Activated T-cell treated with anti-CD3 and anti-CD28 coated beads for 1 hour (primary cell): ENCODE measurements around the gene MED15.
"Not testable (repeated sequence)": the region's sequence is repeated elsewhere in the genome, so short reads cannot be mapped to it uniquely, and the experiment has no call there.

Source experiments
- DNase-seq: peaks from one replicate; pipeline ENCODE4 v3.0.0-alpha.2; 2020; ENCODE audit warnings: low read depth

The MED15 gene

GRCh38 chr22:20483143-20483506 lies 24.3 kb upstream of the MED15 start:
- not testable (repeated sequence) for DNase-seq

GRCh38 chr22:20483771-20484170 lies 23.6 kb upstream of the MED15 start:
- no peak for DNase-seq

- no peak for DNase-seq
These were observed 22.3 kb upstream of the MED15 start for GRCh38 chr22:20484948-20485683.

GRCh38 chr22:20486229-20486628 lies 21.2 kb upstream of the MED15 start:
- DNase-seq: no peak

- DNase-seq: no peak
These were observed 19.7 kb upstream of the MED15 start for GRCh38 chr22:20487715-20488114.

GRCh38 chr22:20488946-20489345 lies 18.5 kb upstream of the MED15 start:
- DNase-seq: no peak

- no peak for DNase-seq
These were observed 17.0 kb upstream of the MED15 start for GRCh38 chr22:20490183-20490940.

GRCh38 chr22:20490941-20491307 lies 16.5 kb upstream of the MED15 start:
- no peak for DNase-seq

GRCh38 chr22:20491346-20491745 lies 16.1 kb upstream of the MED15 start:
- DNase-seq: no peak

GRCh38 chr22:20494978-20495860 lies 12.2 kb upstream of the MED15 start, which contains the start of gene KLHL22:
Gene KLHL22, minus strand, starts transcription at chr22:20495795. Its CDS starts 6,584 bp downstream, at chr22:20489211.
- peak; percentile 8 for DNase-seq

GRCh38 chr22:20495861-20496681 lies 11.3 kb upstream of the MED15 start:
- peak; percentile 85 for DNase-seq

GRCh38 chr22:20497426-20497825 lies 10.0 kb upstream of the MED15 start:
- no peak for DNase-seq

- no peak for DNase-seq
These were observed 8.5 kb upstream of the MED15 start for GRCh38 chr22:20498913-20499312.

- DNase-seq: no peak
These were observed 7.6 kb upstream of the MED15 start for GRCh38 chr22:20499769-20500168.

- DNase-seq: no peak
These were observed 3.6 kb upstream of the MED15 start for GRCh38 chr22:20503816-20504215.

- not testable (repeated sequence) for DNase-seq
These were observed 3.0 kb upstream of the MED15 start for GRCh38 chr22:20504293-20504922.

GRCh38 chr22:20506543-20507252 lies 712 bp upstream of the MED15 start:
- DNase-seq: no peak

- not testable (repeated sequence) for DNase-seq
These were observed 801 bp downstream of the MED15 start for GRCh38 chr22:20508067-20508755.

- no peak for DNase-seq
These were observed 1.4 kb downstream of the MED15 start for GRCh38 chr22:20508815-20509271.
